Ramos (cell line): Measurements from ENCODE around the gene CAPNS1.
"Not testable (repeated sequence)": the region's sequence is repeated elsewhere in the genome, so short reads cannot be mapped to it uniquely, and the experiment has no call there.

ENCODE experiments used
- in situ Hi-C: fragments of 300-500 bp; cut with MboI; formaldehyde crosslinking; loops from one replicate; pipeline ENCODE4 v1.14.3; 2022; ENCODE audit warnings: low sequenced_read_pairs; ENCODE audit not compliant: unreplicated experiment

Gene CAPNS1

DNA sequence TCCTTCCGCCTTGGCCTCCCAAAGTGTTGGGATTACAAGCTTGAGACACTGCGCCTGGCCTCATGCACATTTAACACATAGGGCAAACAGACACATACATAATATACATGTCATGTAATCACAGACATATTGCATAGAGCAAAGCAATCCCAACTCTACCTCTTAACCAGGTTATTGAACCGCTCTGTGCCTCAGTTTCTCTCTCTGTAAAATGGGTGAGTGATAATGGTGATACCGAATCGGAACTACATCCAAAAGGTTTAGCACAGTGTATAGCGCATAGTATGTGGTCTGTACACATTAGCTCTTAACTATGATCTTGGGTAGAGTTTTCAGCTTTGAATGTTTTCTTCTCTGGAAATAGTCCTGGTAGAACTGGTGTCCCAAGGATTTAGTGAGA is 4.8 kb downstream of the CAPNS1 start:
- in situ Hi-C loops: no loop called here

DNA sequence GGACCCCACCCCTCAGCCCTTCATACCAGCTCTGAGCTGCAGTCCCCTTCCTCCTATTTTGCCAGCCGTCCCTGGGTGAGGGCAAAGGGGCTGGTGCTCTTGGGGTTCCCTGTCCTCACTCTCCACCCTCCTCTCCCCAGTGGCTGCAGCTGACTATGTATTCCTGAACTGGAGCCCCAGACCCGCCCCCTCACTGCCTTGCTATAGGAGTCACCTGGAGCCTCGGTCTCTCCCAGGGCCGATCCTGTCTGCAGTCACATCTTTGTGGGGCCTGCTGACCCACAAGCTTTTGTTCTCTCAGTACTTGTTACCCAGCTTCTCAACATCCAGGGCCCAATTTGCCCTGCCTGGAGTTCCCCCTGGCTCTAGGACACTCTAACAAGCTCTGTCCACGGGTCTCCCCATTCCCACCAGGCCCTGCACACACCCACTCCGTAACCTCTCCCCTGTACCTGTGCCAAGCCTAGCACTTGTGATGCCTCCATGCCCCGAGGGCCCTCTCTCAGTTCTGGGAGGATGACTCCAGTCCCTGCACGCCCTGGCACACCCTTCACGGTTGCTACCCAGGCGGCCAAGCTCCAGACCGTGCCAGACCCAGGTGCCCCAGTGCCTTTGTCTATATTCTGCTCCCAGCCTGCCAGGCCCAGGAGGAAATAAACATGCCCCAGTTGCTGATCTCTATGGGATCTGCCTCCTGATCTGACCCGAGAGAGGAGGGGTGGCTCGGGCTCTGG is 10.0 kb downstream of the CAPNS1 start:
- in situ Hi-C loops: no loop called here

DNA sequence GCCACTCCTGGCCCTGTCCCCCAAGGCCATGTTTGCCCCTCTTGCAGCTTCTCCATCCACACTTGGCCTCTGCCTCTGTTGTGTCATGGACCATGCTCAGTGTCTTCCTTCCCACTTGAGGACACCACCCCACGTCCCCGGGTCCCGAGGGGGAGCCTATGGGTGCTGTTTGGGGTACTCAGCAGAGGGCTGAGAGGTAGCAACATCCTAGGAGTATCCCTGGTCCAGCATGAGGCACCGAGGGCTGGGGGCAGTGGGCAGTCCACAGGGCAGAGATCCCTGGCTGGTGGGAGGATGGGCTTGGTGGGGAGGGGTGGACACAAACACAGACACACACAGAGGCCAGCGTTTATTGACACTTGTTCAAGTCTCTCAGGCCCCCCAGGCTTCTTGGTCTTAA is 10.7 kb downstream of the CAPNS1 start:
- in situ Hi-C loops: no loop called here

DNA sequence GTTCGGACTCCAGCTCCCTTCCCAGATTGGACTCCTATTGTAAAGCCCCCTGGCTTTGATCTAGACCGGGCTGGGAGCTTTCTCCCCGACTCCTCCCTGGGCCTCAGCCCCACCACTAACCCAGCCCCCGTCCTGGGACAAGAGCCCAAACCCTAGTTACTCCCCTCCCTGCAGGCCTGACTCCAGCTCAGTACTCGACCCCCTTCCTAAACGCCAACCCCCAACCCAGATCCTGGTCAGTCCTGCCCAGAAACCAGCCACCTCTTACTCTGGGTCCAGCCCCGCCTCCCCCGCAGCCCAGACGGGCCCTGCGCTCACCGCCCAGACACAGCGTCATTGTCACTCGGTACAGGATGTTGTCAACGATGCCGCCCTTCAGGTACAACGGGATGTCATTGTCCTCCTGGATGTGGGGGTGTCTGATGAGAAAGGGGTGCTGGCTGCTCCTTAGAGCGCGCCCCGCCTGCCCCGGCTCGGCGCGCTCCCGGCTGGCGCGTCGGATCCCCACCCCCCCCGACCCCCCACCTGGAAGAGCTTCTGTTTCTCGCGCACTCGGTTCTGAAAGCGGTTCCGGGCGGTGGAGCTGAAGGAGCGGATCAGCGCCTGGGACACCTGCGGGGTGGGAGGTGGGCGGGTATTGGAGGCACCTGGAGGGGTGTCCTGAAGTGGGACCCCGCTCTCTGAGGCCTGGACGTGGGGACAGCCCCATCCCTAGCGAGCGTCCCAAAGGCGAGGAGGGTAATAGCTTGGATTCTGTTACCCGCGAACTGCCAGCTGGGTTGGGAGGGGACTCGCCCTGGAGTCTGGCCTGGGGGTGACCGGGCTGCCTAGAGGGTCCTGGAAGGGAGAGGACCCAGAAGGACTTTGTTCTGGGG is 11.5 kb downstream of the CAPNS1 start:
- in situ Hi-C loops: no loop called here

DNA sequence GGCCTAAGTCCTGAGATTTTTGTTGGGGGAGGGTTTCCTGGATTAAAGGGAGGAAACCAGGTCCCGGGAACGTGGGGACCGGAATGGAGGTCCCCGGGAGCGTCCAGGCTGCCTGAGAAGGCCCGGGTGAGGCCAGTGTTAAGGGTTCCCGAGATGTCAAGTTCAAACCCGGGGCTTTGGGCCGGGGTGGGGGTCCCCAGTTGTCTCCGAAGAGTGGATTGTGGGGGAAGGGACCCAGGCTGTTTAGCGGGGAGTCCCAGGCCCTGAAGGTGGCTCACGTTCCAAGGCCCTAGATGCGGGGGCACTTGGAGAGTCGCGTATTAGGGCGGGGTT is 12.1 kb downstream of the CAPNS1 start:
- in situ Hi-C loops: no loop called here

DNA sequence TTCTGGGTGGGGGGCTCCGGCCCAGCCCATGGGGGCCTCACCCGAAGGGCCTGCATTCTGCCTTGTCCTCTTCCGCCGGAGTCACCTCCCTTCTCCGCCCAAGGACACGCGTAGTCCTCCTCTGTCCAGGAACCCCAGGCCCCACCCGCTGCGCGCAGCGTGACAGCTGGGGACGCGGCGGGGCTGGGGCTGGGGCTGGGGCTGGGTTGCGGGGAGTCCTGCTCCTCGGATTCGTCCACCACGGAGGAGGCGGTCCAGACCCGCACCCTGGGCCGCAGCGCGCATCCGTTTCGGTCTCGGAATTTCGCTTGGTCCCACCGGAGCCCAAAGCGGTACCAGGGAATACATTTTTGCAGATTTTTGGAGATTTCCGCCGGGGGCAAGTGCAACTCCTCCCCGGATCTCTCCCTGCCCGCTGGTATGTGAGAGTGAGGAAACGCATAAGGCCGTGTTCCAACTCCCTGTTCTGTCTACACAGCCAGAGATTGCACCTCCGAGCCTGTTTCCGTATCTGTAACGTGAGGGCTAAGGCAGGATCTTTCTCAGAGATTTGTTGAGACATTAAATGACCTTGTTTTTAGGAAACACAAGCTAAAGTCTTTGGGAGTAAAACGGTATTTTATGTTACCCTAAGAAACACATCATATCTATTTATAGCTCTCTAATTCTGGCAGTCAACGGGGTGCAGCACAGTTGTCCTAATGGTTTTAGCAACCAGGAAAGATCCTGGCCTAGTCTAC is 12.7 kb downstream of the CAPNS1 start, which contains the start of gene COX7A1:
Gene COX7A1 (minus strand): TSS at position 96 of the 740 bp plus-strand sequence. CDS start 40 bp downstream, at position 56.
- in situ Hi-C loops: no loop called here

DNA sequence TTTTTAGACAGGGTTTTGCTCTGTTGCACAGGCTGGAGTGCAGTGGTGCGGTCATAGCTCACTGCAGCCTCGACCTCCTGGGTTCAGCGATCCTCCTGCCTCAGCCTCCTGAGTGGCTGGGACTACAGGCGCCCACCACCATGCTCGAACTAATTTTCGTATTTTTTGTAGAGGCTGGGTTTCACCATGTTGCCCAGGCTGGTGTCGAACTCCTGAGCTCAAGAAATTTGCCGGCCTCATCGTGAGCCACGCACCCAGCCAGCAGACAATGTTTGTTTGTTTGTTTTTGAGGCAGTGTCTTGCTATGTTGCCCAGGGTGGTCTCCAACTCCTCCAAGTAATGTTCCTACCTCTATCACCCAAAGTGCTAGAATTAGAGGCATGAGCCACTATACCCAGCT is 13.3 kb downstream of the CAPNS1 start:
- in situ Hi-C loops: no loop called here

DNA sequence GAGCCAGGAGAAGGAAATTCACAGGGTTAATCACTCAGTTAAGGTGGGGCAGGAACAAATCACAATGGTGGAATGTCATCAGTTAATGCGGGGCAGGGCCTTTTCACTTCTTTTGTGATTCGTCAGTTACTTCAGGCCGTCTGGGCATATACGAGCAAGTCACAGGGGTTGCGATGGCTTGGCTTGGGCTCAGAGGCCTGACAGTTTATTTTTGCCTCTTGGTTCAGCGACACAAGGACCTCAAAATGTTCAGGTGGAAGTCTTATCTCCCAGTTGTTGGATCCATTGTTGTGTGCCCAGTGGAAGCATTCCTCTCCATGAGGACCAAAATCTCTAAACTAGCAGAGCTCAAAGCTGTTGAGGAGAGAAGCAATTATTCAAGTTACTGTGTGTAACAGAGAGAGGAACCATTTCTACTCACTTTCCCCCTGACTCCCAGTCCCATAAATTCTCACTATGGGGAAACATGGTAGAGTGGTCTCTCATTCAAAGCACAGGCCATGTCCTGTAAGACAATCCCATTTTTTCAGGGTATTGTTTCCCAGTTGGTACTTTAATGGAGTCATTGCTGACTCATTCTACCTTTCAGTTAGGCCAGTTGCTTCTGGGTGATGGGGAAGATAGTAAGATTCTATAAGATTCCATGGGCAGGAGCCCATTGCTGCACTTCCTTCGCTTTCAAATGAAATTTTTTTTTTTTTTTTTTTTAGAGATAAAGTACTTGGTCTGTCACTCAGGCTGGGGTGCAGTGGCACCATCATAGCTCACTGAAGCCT is 21.1 kb downstream of the CAPNS1 start:
- in situ Hi-C loops: no loop called here

DNA sequence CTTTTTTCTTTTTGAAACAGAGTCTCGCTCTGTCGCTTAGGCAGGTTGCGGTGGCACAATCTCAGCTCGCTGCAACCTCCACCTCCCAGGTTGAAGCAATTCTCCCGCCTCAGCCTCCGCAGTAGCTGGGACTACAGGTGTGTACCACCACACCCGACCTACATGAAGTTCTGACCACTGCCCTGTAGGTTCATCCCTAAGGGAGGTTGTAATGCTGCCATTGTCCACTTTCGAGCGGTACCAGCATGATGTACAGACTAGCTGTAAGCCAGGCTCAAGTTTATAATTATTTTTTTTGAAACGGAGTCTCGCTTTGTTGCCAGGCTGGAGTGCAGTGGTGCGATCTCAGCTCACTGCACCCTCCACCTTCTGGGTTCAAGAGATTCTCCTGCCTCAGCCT is 23.9 kb downstream of the CAPNS1 start:
- in situ Hi-C loops: no loop called here

DNA sequence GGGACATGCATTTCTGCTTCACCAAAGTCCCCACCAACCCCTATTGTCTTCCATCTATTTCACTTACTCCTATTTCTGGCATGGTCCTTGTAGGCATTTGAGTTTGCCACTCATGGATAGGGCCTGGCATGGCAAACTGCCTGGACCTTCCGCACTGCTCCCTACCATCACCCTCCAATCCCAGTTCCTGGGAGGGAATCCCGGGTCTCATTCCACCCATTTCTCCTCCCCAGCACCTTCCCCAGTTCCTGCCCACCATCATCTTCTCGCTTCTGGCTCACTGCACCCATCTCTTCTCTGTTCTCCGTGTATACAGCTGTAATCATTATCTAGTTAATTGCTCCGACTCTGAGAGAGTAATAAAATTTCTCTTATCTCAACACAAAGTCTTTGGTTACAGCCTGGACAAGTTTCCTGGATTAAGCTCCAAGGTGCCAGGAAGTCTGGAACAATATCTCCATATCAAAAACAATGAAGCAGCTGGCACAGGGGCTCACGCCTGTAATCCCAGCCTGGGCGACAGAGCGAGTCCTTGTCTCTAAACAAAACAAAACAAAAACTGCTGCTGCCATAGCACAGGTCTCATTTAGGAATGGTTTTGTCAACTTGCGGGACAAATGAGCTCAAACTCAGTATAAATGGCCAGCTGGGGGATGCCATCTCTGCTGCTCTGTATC is 29.4 kb downstream of the CAPNS1 start:
- in situ Hi-C loops: no loop called here

DNA sequence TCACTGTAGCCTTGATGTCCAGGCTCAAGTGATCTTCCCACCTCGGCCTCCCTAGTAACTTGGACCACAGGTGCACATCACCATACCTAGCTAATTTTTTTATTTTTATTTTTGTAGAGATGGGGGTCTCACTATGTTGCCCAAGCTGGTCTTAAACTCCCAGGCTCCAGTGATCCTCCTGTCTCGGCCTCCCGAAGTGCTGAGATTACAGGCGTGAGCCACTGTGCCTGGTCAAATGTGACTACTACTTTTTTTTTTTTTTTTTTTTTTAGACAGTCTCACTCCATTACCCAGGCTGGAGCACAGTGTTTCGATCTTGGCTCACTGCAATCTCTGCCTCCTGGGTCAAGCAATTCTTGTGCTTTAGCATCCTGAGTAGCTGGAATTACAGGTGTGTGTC is 33.0 kb downstream of the CAPNS1 start:
- in situ Hi-C loops: loop anchor here (5.0 kb wide), 1 partner anchor 41 kb away; no protein-coding TSS in a partner anchor

DNA sequence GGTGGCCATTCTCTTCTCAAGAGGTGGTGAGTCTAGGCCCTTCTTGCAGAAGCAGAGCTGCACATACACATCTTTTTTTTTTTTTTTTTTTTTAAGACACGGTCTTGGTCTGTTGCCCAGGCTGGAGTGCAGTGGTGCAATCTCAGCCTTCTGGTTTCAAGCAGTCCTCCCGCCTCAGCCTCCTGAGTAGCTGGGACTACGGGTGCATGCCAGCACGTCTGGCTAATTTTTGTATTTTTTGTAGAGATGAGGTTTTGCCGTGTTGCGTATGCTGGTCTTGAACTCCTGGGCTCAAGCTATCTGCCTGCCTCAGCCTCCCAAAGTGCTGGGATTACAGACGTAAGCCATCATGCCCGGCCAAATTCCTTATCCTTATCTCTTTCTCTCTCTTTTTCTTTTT is 34.0 kb downstream of the CAPNS1 start:
- in situ Hi-C loops: loop anchor here (5.0 kb wide), 1 partner anchor 42 kb away; no protein-coding TSS in a partner anchor

DNA sequence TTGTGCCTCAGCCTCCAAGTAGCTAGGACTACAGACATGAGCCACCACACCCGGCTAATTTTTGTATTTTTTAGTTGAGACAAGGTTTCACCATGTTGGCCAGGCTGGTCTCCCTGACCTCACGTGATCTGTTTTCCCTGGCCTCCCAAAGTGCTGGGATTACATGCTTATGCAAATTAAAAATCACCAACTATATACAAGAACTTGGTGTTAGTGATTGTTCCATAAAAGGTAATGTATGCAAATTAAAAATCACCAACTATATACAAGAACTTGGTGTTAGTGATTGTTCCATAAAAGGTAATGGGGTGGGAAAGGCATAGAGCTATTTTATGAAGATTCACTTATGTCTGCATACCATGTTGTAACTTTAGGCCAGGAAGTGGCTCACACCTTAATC is 39.2 kb downstream of the CAPNS1 start:
- in situ Hi-C loops: not testable (repeated sequence)

DNA sequence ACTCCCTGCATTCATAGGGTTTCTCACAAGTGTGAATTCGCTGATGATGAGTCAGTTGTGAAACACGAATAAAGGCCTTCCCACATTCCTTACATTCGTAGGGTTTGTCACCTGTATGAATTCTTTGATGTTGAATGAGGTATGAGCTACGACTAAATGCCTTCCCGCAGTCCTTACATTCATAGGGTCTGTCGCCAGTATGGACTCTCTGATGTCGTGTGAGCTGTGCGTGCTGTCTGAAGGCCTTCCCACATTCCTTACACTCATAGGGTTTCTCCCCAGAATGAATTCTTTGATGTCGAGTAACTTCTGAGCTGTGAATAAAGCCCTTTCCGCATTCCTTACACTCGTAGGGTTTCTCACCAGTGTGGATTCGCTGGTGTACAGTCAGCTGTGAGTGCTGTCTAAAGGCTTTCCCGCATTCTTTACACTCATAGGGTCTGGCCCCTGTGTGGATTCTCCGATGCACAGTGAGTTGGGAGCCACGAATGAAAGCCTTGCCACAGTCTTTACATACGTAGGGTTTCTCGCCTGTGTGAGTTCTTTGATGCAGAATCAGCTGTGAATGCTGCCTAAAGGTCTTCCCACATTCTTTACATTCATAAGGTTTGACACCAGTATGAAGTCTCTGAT is 42.9 kb downstream of the CAPNS1 start:
- in situ Hi-C loops: no loop called here

DNA sequence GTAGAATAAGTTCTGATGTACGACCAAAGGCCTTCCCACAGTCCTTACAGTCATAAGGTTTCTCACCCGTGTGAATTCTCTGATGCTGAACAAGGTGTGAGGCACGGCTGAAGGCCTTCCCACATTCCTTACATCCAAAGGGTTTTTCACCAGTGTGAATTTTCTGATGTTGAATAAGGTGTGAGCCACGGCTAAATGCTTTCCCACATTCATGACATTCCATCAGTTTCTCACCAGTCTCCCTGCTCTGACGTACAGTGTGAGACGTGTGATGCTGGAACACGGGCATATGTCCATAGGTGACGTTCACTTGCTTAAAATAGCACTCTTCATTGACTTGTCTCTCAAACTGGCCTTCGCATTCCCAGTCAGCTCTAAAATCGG is 43.4 kb downstream of the CAPNS1 start:
- in situ Hi-C loops: no loop called here

DNA sequence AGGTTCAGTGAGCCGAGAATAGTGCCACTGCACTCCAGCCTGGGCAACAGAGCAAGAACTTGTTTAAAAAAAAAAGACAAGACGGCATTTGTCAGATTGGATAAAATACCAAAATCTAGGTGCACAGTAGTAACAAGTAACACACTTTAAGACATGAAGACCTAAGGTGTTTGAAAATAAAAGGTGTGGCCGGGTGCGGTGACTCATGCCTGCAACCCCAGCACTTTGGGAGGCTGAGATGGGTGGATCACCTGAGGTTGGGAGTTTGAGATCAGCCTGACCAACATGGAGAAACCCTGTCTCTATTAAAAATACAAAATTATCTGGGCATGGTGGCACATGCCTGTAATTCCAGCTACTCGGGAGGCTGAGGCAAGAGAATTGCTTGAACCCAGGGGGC is 46.9 kb downstream of the CAPNS1 start:
- in situ Hi-C loops: not testable (repeated sequence)

DNA sequence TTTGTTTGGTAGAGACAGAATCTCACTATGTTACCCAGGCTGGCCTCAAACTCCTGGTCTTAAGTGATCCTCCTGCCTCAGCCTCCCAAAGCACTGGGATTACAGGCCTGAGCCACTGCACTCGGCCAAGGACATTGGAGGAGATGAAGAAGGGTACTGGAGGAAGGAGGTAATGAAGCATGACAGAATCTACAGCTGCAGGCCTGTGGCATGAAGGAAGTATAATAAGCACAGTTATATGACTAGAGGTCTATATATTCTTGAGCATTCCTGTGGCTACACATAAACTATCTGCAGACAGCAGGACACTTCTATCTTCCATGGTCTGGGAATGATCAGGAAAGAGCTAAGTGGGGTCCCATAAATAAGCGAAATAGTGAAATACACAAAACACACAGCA is 56.4 kb downstream of the CAPNS1 start:
- in situ Hi-C loops: no loop called here

DNA sequence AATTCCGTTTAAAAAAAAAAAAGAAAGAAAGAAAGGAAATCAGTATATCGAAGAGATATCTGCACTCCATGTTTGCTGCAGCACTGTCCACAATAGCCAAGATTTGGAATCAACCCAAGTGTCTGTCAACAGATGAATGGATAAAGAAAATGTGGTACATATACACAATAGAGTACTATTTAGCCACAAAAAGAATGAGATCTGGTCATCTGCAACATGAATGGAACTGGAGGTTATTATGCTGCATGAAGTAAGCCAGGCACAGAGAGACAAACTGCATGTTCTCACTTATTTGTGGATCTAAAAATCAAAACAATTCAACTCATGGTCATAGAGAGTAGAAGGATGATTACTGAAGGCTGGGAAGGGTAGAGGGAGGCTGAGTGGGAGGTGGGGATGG is 58.3 kb downstream of the CAPNS1 start:
- in situ Hi-C loops: no loop called here
